GM12864 (cell line): ENCODE measurements around the gene VPS50.

Experiments used
- DNase-seq: peaks from one replicate; pipeline ENCODE4 v3.0.0-alpha.2; 2011; ENCODE audit warnings: low read depth
- H3K4me3 ChIP-seq: 2 replicates; pipeline ENCODE4 v1.5.1; 2011; ENCODE audit warnings: mild to moderate bottlenecking, low read depth, low read length, control low read depth
- TF ChIP-seq, protein P1 (sequence below): IDR thresholded peaks from 2 replicates; pipeline ENCODE4 v1.5.1; 2011; ENCODE audit warnings: low read depth, mild to moderate bottlenecking, moderate library complexity, low read length, control low read depth, inconsistent platforms; ENCODE audit errors: missing control alignments

Gene VPS50

DNA sequence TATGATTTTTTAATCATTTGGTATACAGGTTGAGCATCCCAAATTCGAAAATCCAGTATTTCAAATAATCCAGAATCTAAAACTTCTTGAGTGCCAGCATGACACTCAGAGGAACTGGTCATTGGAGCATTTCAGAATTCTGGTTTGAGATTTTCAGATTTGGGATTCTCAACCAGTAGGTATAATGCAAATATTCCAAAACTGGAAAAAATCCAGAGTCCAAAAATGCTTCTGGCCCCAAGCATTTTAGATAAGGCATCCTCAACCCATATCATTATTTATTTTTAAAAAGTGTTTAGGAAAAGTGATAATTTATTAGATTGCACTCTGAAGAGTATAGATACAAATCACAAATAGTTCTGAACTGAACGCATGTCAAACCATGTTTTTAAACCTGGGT, 120.7 kb downstream of the VPS50 start:
- TF ChIP-seq, protein P1, sequence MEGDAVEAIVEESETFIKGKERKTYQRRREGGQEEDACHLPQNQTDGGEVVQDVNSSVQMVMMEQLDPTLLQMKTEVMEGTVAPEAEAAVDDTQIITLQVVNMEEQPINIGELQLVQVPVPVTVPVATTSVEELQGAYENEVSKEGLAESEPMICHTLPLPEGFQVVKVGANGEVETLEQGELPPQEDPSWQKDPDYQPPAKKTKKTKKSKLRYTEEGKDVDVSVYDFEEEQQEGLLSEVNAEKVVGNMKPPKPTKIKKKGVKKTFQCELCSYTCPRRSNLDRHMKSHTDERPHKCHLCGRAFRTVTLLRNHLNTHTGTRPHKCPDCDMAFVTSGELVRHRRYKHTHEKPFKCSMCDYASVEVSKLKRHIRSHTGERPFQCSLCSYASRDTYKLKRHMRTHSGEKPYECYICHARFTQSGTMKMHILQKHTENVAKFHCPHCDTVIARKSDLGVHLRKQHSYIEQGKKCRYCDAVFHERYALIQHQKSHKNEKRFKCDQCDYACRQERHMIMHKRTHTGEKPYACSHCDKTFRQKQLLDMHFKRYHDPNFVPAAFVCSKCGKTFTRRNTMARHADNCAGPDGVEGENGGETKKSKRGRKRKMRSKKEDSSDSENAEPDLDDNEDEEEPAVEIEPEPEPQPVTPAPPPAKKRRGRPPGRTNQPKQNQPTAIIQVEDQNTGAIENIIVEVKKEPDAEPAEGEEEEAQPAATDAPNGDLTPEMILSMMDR = no peak
- H3K4me3 ChIP-seq = no peak overlapping the region
- no peak for DNase-seq

DNA sequence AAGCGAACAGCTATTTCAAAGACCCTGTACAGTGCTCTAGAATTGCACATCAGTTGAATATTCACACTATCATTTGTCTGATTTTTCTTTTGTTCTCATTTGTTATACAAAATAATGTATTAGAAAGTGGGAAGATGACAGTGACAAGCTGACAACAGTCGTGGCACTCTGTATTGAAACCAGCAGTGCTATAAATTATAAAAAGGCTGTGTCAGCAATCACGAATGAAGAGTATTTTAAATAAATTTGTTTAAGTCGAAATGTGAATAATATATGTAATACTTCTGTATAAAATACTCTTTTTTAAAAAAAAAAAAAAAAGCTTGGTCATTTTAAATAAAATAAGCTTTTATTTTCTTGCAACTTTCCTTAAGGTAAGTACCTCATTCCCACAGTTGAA, 122.6 kb downstream of the VPS50 start:
- TF ChIP-seq, protein P1 = no peak
- H3K4me3 ChIP-seq = no peak overlapping the region
- DNase-seq = no peak

DNA sequence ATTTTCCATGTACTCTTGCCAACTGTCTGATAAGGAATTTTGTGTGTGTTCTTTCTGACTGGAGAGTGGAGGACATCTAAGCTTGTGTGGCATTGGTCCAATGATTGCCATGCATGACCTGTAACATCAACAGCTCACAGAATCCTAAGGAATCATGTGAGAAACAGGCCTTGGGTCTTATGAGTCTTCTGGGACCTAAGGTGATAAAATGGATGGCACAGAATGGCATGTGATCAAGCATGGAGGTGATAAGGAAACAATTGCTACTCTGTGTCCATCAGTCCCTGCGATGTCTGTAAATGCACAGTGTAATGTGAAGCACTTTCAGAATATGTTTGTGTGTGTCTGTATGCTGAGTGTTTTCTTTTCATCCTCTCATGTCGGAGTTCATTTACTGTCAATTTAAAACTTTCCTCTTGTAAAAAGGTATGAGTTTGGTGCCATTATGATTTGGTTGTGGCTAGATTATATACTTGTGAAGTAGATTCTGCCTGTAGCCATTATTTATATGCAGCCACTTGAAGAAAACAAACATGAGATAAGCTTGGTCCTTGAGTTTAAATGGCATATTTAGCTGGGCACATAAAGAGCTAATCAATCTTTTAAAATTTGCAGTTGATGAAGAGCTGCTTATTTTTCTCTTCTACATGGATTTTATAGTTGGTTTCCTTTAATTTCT, 127.5 kb downstream of the VPS50 start:
- DNase-seq = no peak
- TF ChIP-seq, protein P1 = no peak
- no peak overlapping the region for H3K4me3 ChIP-seq

DNA sequence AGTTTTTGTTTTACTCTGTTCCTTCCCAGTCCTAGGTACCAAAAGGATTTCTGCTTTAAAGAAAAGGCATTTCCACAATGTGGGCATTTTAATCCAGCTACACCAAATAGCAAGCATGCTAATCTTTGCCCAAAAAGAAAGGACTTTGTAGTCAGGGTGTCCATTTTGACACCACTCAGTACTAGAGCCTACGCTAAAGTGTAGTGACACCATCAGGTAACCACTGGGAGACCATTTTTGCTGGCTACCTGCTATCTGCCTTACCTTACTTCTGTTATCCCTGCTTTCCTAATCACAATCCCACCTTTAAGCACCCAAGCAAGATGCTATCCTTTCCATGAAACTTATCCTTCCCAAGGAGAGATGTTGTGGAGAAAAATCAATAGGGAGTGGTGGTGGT, 129.7 kb downstream of the VPS50 start:
- TF ChIP-seq, protein P1 = no peak
- no peak for DNase-seq
- H3K4me3 ChIP-seq = no peak overlapping the region

DNA sequence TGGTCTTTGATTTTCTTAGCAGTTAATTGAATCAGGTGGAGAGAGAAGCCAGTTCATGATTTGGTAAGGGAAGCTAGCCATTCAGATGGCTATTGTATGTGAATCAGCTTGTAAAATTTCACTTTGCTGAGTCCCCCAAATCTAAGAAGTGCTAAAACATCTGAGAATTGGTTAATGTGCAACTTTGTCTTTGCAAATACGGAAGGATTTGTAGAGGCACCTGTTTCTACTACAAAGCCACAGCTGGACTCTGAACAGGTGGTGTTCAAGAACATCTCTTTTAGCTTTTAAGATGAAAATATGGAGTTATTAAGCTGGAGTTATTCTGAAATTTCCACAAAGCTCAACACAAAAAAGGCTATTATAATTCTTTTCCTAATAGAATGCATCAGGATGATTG, 132.6 kb downstream of the VPS50 start:
- no peak overlapping the region for H3K4me3 ChIP-seq
- TF ChIP-seq, protein P1 = no peak
- DNase-seq = no peak

DNA sequence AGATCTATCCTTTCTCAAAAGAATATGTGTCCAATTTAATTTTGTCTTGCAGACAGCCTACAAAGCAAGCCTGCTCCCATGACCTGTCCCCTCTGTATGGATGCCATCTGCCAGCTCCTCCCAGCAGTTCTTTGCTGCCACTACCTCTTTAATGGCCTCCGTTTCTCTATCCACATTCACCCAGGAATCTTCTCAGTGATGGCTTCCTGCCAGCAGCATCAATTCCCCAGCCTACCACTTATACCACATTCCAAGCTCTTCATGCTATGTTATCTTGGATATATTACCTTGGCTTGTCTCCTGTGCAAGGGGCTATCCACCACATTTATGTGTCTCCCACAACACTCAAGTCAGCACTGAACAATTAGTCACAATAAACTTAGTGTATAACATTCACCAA, 133.2 kb downstream of the VPS50 start:
- H3K4me3 ChIP-seq = no peak overlapping the region
- no peak for DNase-seq
- TF ChIP-seq, protein P1 = no peak

DNA sequence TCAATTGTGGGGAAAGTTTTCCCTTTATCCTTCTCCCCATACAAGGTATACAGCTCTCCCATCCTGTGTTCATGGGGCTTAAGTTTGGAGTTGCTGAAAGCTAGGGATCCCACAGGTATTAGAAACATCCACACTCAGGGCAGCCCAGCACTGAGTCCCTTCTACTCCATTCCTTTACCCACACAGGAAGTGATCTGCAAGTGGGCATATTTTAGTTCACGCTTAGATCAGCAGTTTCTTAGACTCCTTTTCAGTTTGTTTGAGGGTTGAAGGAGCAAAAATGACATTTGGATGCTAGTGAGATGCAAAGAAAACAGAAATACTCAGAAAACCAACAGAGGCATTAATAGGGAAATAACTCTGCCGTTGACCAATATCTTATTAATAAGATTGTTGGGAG, 134.7 kb downstream of the VPS50 start:
- TF ChIP-seq, protein P1 = no peak
- H3K4me3 ChIP-seq = no peak overlapping the region
- DNase-seq = no peak
